Body of pancreas (tissue), 4 donors: ENCODE results near the gene CHST14. TPM values are rescaled to one million over a fixed set of nuclear protein-coding genes. Genes with fewer than 3 reads are reported as not detected.
"Not testable (repeated sequence)": the region's sequence is repeated elsewhere in the genome, so short reads cannot be mapped to it uniquely, and the experiment has no call there.

Experiments
- ATAC-seq: fragments of 150-250 bp; one replicate; pipeline ENCODE4 v1.9.1; 2016
- DNase-seq, 4 donors: peaks; one replicate each; pipeline ENCODE4 v3.0.0-alpha.2; 2019
- H3K27ac ChIP-seq, 4 donors: fragments of 200-600 bp; sonication (generic); 1 replicate in 3 of 4; 2 replicates in 1 of 4; pipeline versions ENCODE4 v1.5.1 to v1.6.1; 2016 to 2019; ENCODE audit warnings: mild to moderate bottlenecking in 1 of 4, mixed read lengths in 1 of 4, moderate library complexity in 1 of 4
- H3K27me3 ChIP-seq, 2 donors: fragments of 200-600 bp; sonication (generic); one replicate each; pipeline ENCODE4 v1.6.0; 2016; ENCODE audit warnings: mild to moderate bottlenecking in 1 of 2
- H3K36me3 ChIP-seq, 2 donors: fragments of 200-600 bp; sonication (generic); replicated peaks in 1 of 2; 2 replicates each; pipeline ENCODE4 v1.5.1; 2016; ENCODE audit warnings: low read depth in 2 of 2; ENCODE audit not compliant: insufficient read depth in 1 of 2
- H3K4me1 ChIP-seq: fragments of 200-600 bp; sonication (generic); one replicate; pipeline ENCODE4 v1.6.0; 2016
- H3K4me3 ChIP-seq, 2 donors: fragments of 200-600 bp; sonication (generic); 1 replicate in 1 of 2; 2 replicates in 1 of 2; pipeline ENCODE4 v1.5.1; 2016 to 2019
- H3K9me3 ChIP-seq, 3 donors: fragments of 200-600 bp; sonication (generic); 1 replicate in 2 of 3; 2 replicates in 1 of 3; pipeline ENCODE4 v1.5.1; 2016
- CTCF ChIP-seq, 7 experiments: fragments of 450-650 bp in 4 of 7; fragments of 200-600 bp in 3 of 7; sonication (generic) in 3 of 7; IDR thresholded peaks; one replicate each; pipeline ENCODE4 v1.5.1; 2016 to 2019; ENCODE audit warnings: antibody characterized with exemption in 7 of 7
- POLR2A ChIP-seq, 3 donors: fragments of 450-650 bp; IDR thresholded peaks; one replicate each; pipeline ENCODE4 v1.6.1; 2016; ENCODE audit warnings: antibody characterized with exemption in 3 of 3, mild to moderate bottlenecking in 2 of 3
- WGBS, 2 donors: methylation state at CpG; one replicate each; pipeline ENCODE4 v1.1.5; 2017; 5-methylcytosine and 5-hydroxymethylcytosine counted together
- intact Hi-C: fragments of 100-400 bp; cut with DNase I; formaldehyde crosslinking; loops from one replicate; pipeline ENCODE4 v1.15.1; 2023
- total RNA-seq, 2 donors: library from RNA; depleted of rRNA; stranded (reverse); fragments of >200 nt; gene quantifications; one replicate each; pipeline ENCODE4 v1.1.0, GENCODE V29; 2016

CHST14 gene
- total RNA-seq, 2 donors from 2014 or later: 4.7 to 8.6 TPM

- H3K27me3 ChIP-seq: no peaks in the 10 kb centered on the region
- H3K4me1 ChIP-seq: peaks cover 47% of the 10 kb centered on the region
- H3K36me3 ChIP-seq: no peaks in the 10 kb centered on the region
- ATAC-seq (no peak), DNase-seq (no peak)
- H3K9me3 ChIP-seq: no peaks in the 10 kb centered on the region
- H3K27ac ChIP-seq: no peak overlapping the region
- WGBS, 2 donors: 63 to 80% methylated on average over 2 of the region's 2 CpGs
- no peak overlapping the region for H3K4me3 ChIP-seq
- intact Hi-C loops: no loop called here
- no peak for TF ChIP-seq POLR2A (IDR thresholded peaks at IDR 0.05)
- TF ChIP-seq CTCF (IDR thresholded peaks at IDR 0.05): no peak
Measured at GRCh38 chr15:40450047-40450446, 20.7 kb upstream of the CHST14 start.

GRCh38 chr15:40451527-40452158 is 19.1 kb upstream of the CHST14 start:
- no peak for ATAC-seq
- TF ChIP-seq POLR2A (IDR thresholded peaks at IDR 0.05) (no peak), CTCF (IDR thresholded peaks at IDR 0.05) (no peak)
- intact Hi-C loops: no loop called here
- Histone ChIP-seq H3K36me3 (no peaks in the 10 kb centered on the region), H3K9me3 (no peaks in the 10 kb centered on the region), H3K4me1 (peaks cover 53% of the 10 kb centered on the region), H3K27ac (no peak overlapping the region), H3K4me3 (no peak overlapping the region), H3K27me3 (no peaks in the 10 kb centered on the region)
- no peak for DNase-seq
- WGBS, 2 donors: 36 to 41% methylated on average over 3 of the region's 3 CpGs

- no peak overlapping the region for H3K4me3 ChIP-seq
- H3K27me3 ChIP-seq: no peaks in the 10 kb centered on the region
- WGBS, 2 donors: 70 to 75% methylated on average over 3 to 11 of the region's 11 CpGs
- H3K4me1 ChIP-seq: peaks cover 60% of the 10 kb centered on the region
- no peak for DNase-seq
- H3K27ac ChIP-seq: no peak overlapping the region
- intact Hi-C loops: no loop called here
- no peak for TF ChIP-seq POLR2A (IDR thresholded peaks at IDR 0.05)
- no peak for TF ChIP-seq CTCF (IDR thresholded peaks at IDR 0.05)
- H3K36me3 ChIP-seq: no peaks in the 10 kb centered on the region
- no peak for ATAC-seq
- H3K9me3 ChIP-seq: no peaks in the 10 kb centered on the region
Measured at GRCh38 chr15:40452296-40453090, 18.3 kb upstream of the CHST14 start.

GRCh38 chr15:40453941-40454340 is 16.8 kb upstream of the CHST14 start:
- H3K36me3 ChIP-seq, H3K27ac ChIP-seq, ATAC-seq, H3K27me3 ChIP-seq, H3K9me3 ChIP-seq, H3K4me3 ChIP-seq, DNase-seq, intact Hi-C loops: not testable (repeated sequence)
- H3K4me1 ChIP-seq: peaks cover 60% of the 10 kb centered on the region
- 79 to 87% methylated on average over 3 of the region's 3 CpGs for WGBS, 2 donors

- DNase-seq: no peak
Measured at GRCh38 chr15:40454904-40455391, 15.8 kb upstream of the CHST14 start.

More at GRCh38 chr15:40454904-40455391, 15.8 kb upstream of the CHST14 start:
- WGBS, 2 donors: 46 to 54% methylated on average over 8 of the region's 9 CpGs
- no peak overlapping the region for H3K27ac ChIP-seq
- no peaks in the 10 kb centered on the region for H3K27me3 ChIP-seq
- no peak overlapping the region for H3K4me3 ChIP-seq
- peaks cover 59% of the 10 kb centered on the region for H3K4me1 ChIP-seq
- intact Hi-C loops: no loop called here
- H3K9me3 ChIP-seq: no peaks in the 10 kb centered on the region
- ATAC-seq: no peak
- no peak for TF ChIP-seq CTCF (IDR thresholded peaks at IDR 0.05)
- no peak for TF ChIP-seq POLR2A (IDR thresholded peaks at IDR 0.05)
- H3K36me3 ChIP-seq: no peaks in the 10 kb centered on the region
